HL-60 (cell line): ENCODE measurements around the gene ATP1A4.

Experiments
- DNase-seq, 2 experiments: peaks; one replicate each; pipeline ENCODE4 v3.0.0-alpha.2; 2010 to 2020; ENCODE audit warnings: low read depth in 1 of 2, low spot score in 1 of 2
- H3K27ac ChIP-seq: fragments of 250-450 bp; sonication (Bioruptor Pico); replicated peaks from 2 replicates; pipeline ENCODE4 v1.5.1; 2020; ENCODE audit warnings: mild to moderate bottlenecking, moderate library complexity
- H3K27me3 ChIP-seq: fragments of 250-450 bp; sonication (Bioruptor Pico); 2 replicates; pipeline ENCODE4 v1.5.1; 2021; ENCODE audit warnings: mild to moderate bottlenecking, moderate library complexity; ENCODE audit not compliant: insufficient read depth, poor library complexity, severe bottlenecking
- H3K4me3 ChIP-seq: replicated peaks from 2 replicates; pipeline ENCODE4 v1.5.1; 2011; ENCODE audit warnings: mild to moderate bottlenecking, control low read depth, low read length; ENCODE audit not compliant: insufficient read depth
- CTCF ChIP-seq: IDR thresholded peaks from one replicate; pipeline ENCODE4 v1.5.1; 2011; ENCODE audit warnings: low read length, control low read depth, inconsistent platforms; ENCODE audit not compliant: insufficient read depth
- GABPA ChIP-seq: IDR thresholded peaks from 2 replicates; pipeline ENCODE4 v1.6.1; 2012; ENCODE audit warnings: low read depth
- POLR2AphosphoS5 ChIP-seq: IDR thresholded peaks from 2 replicates; pipeline ENCODE4 v1.6.1; 2012; ENCODE audit warnings: low read depth
- REST ChIP-seq: IDR thresholded peaks from 2 replicates; pipeline ENCODE4 v1.6.1; 2012; ENCODE audit warnings: low read depth; ENCODE audit not compliant: insufficient replicate concordance
- SPI1 ChIP-seq: IDR thresholded peaks from 2 replicates; pipeline ENCODE4 v1.6.1; 2012; ENCODE audit warnings: low read depth, mild to moderate bottlenecking, borderline replicate concordance

Gene ATP1A4

GRCh38 chr1:160207771-160208556, 56.6 kb downstream of the ATP1A4 start:
- DNase-seq = no peak
- no peak for TF ChIP-seq CTCF
- no peak for TF ChIP-seq GABPA
- no peak for TF ChIP-seq POLR2AphosphoS5
- no peak for TF ChIP-seq SPI1
- no peak for TF ChIP-seq REST
- Histone ChIP-seq H3K4me3 (no peak overlapping the region), H3K27me3 (no peaks in the 10 kb centered on the region), H3K27ac (no peak overlapping the region)

- TF ChIP-seq SPI1 (no peak), POLR2AphosphoS5 (no peak), CTCF (no peak), GABPA (no peak), REST (no peak)
Measured at GRCh38 chr1:160208557-160209320, 57.3 kb downstream of the ATP1A4 start.

GRCh38 chr1:160209321-160210046, 58.1 kb downstream of the ATP1A4 start:
- DNase-seq = no peak
- Histone ChIP-seq H3K27me3 (no peaks in the 10 kb centered on the region), H3K27ac (no peak overlapping the region), H3K4me3 (no peak overlapping the region)
- TF ChIP-seq POLR2AphosphoS5 (no peak), CTCF (no peak), SPI1 (no peak), REST (no peak), GABPA (no peak)

More at GRCh38 chr1:160208557-160209320, 57.3 kb downstream of the ATP1A4 start:
- Histone ChIP-seq H3K4me3 (no peak overlapping the region), H3K27ac (no peak overlapping the region), H3K27me3 (no peaks in the 10 kb centered on the region)
- no peak for DNase-seq
